ENCODE results near the gene UBE2O.

GRCh38 chr17:76369379-76369778 is 83.6 kb downstream of the UBE2O start:
- no peak for TF ChIP-seq CTCF (conservative IDR thresholded peaks at IDR 0.05)
- TF ChIP-seq ZFX (IDR thresholded peaks at IDR 0.05), result no peak

Data from C4-2B (cell line).